ENCODE data around the gene TBC1D3B.
"Not testable (repeated sequence)": the region's sequence is repeated elsewhere in the genome, so short reads cannot be mapped to it uniquely, and the experiment has no call there.

GRCh38 chr17:36201506-36201905 is 25.1 kb upstream of the TBC1D3B start:
- not testable (repeated sequence) for TF ChIP-seq EZH2 (IDR thresholded peaks at IDR 0.05; ENCODE audit: borderline replicate concordance, low read depth, low read length, severe bottlenecking); CTCF (IDR thresholded peaks at IDR 0.05; ENCODE audit: borderline replicate concordance, extremely low read depth, low read length, poor library complexity, severe bottlenecking)

All from DND-41 (cell line).